ENCODE data around the gene PLSCR4.

PLSCR4 gene

GRCh38 chr3:146200461-146201220 is 50.3 kb downstream of the PLSCR4 start:
- H3K27ac Mint-ChIP-seq, result no peak overlapping the region
- TF ChIP-seq CTCF (IDR thresholded peaks at IDR 0.05), result no peak
- DNase-seq, result no peak

GRCh38 chr3:146199762-146200161 is 51.1 kb downstream of the PLSCR4 start:
- Mint-ChIP-seq H3K27me3 (ENCODE audit: low read depth, poor library complexity) (peaks cover 3% of the 10 kb centered on the region), H3K4me1 (no peaks in the 10 kb centered on the region), H3K9me3 (no peaks in the 10 kb centered on the region), H3K36me3 (ENCODE audit: low read depth) (no peaks in the 10 kb centered on the region), H3K27ac (no peak overlapping the region), H3K4me3 (no peak overlapping the region)
- no peak for TF ChIP-seq CTCF (IDR thresholded peaks at IDR 0.05)
- DNase-seq, result no peak

More at GRCh38 chr3:146200461-146201220, 50.3 kb downstream of the PLSCR4 start:
- Mint-ChIP-seq H3K4me1 (no peaks in the 10 kb centered on the region), H3K36me3 (ENCODE audit: low read depth) (no peaks in the 10 kb centered on the region), H3K9me3 (no peaks in the 10 kb centered on the region), H3K27me3 (ENCODE audit: low read depth, poor library complexity) (peaks cover 3% of the 10 kb centered on the region), H3K4me3 (no peak overlapping the region)

GRCh38 chr3:146196789-146197188 is 54.1 kb downstream of the PLSCR4 start:
- no peak for TF ChIP-seq CTCF (IDR thresholded peaks at IDR 0.05)
- no peak for DNase-seq
- no peaks in the 10 kb centered on the region for H3K36me3 Mint-ChIP-seq (ENCODE audit: low read depth)
- no peaks in the 10 kb centered on the region for H3K9me3 Mint-ChIP-seq
- H3K4me3 Mint-ChIP-seq, result no peak overlapping the region
- no peaks in the 10 kb centered on the region for H3K4me1 Mint-ChIP-seq
- H3K27me3 Mint-ChIP-seq (ENCODE audit: low read depth, poor library complexity), result peaks cover 3% of the 10 kb centered on the region
- no peak overlapping the region for H3K27ac Mint-ChIP-seq

- no peak for TF ChIP-seq CTCF (IDR thresholded peaks at IDR 0.05)
- peaks cover 3% of the 10 kb centered on the region for H3K27me3 Mint-ChIP-seq (ENCODE audit: low read depth, poor library complexity)
- H3K9me3 Mint-ChIP-seq, result no peaks in the 10 kb centered on the region
- H3K4me3 Mint-ChIP-seq, result no peak overlapping the region
- no peaks in the 10 kb centered on the region for H3K4me1 Mint-ChIP-seq
- no peaks in the 10 kb centered on the region for H3K36me3 Mint-ChIP-seq (ENCODE audit: low read depth)
- no peak for DNase-seq
- H3K27ac Mint-ChIP-seq, result no peak overlapping the region
Observed at GRCh38 chr3:146195605-146196004, 55.3 kb downstream of the PLSCR4 start.

- no peaks in the 10 kb centered on the region for H3K4me1 Mint-ChIP-seq
- DNase-seq, result no peak
- H3K27ac Mint-ChIP-seq, result no peak overlapping the region
- H3K36me3 Mint-ChIP-seq (ENCODE audit: low read depth), result no peaks in the 10 kb centered on the region
- no peaks in the 10 kb centered on the region for H3K9me3 Mint-ChIP-seq
- TF ChIP-seq CTCF (IDR thresholded peaks at IDR 0.05), result no peak
- no peak overlapping the region for H3K4me3 Mint-ChIP-seq
- H3K27me3 Mint-ChIP-seq (ENCODE audit: low read depth, poor library complexity), result peaks cover 3% of the 10 kb centered on the region
Observed at GRCh38 chr3:146195030-146195429, 55.9 kb downstream of the PLSCR4 start.

GRCh38 chr3:146191051-146191450 is 59.9 kb downstream of the PLSCR4 start:
- Mint-ChIP-seq H3K36me3 (ENCODE audit: low read depth) (no peaks in the 10 kb centered on the region), H3K9me3 (no peaks in the 10 kb centered on the region), H3K4me1 (no peaks in the 10 kb centered on the region), H3K27ac (no peak overlapping the region), H3K4me3 (no peak overlapping the region), H3K27me3 (ENCODE audit: low read depth, poor library complexity) (no peaks in the 10 kb centered on the region)
- no peak for DNase-seq
- TF ChIP-seq CTCF (IDR thresholded peaks at IDR 0.05), result no peak

All from nephron progenitor cell (in vitro differentiated cells).